SK-N-MC (cell line): ENCODE data around the gene SAPCD2.

Experiments used
- EZH2 ChIP-seq: fragments of 200-600 bp; sonication (generic); IDR thresholded peaks from one replicate; pipeline ENCODE4 v1.6.1; 2017; ENCODE audit warnings: antibody characterized with exemption
- FOXP2 ChIP-seq: optimal IDR thresholded peaks from 2 replicates; pipeline ENCODE3; 2011; ENCODE audit warnings: mild to moderate bottlenecking, moderate library complexity; ENCODE audit not compliant: insufficient read depth; ENCODE audit errors: extremely low read length, control extremely low read depth
- POLR2AphosphoS5 ChIP-seq: IDR thresholded peaks from 2 replicates; pipeline ENCODE4 v1.6.1; 2012; ENCODE audit warnings: mild to moderate bottlenecking, low read depth, low read length, borderline replicate concordance

DNA sequence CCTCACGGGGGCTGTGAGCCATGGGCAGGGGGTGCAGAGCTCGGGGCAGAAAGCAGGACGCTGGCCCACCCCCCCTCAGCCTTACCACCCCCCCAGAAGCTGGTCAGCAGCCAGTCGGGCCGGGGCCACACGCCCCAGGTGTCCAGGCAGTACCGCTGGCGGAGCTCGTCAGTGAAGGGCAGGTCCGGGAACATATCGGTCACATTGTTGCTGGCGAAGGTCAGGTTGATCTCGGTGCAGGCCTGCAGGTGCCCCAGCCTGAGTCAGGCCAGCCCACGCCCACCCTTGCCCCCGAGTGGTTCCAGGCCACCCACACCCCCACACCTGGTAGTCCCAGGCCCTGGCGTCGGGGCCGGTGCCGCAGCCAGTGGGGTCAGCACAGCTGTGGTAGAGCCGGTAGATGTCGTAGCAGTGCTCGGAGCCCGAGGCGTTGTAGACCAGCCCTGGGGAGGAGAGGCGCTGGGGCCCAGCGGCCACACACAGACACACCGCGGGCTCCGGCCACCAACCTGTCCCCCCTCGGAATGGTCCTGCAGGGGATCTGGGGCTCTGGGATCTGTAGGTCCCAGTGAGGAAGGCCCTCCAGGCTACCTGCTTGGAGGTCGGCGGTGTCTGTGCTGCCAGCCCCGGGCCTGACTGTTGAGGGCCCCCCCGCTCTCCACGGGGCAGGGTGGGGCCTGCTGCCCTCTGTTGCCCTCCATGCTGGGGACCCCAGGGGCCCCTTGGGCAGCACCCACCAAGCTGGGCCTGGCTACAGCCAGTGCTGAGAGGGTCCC, 41.6 kb upstream of the SAPCD2 start:
- TF ChIP-seq EZH2, result no peak
- no peak; the same call in 1 of the 2 replicates for TF ChIP-seq POLR2AphosphoS5
- no peak for TF ChIP-seq FOXP2
